Esophagus (tissue), 2 donors: ENCODE data around the gene PSMB9. TPM values are rescaled to one million over a fixed set of nuclear protein-coding genes. Genes with fewer than 3 reads are reported as not detected.

Experiments
- H3K27ac ChIP-seq, 2 donors: one replicate each; pipeline ENCODE4 v1.5.1; 2013; ENCODE audit warnings: low read depth in 2 of 2, mild to moderate bottlenecking in 2 of 2, inconsistent platforms in 1 of 2, low read length in 1 of 2, moderate library complexity in 1 of 2
- H3K27me3 ChIP-seq, 2 donors: one replicate each; pipeline ENCODE4 v1.6.1; 2013; ENCODE audit warnings: low read length in 2 of 2, control low read depth in 1 of 2, mild to moderate bottlenecking in 1 of 2; ENCODE audit not compliant: insufficient read depth in 2 of 2, control insufficient read depth in 1 of 2
- H3K36me3 ChIP-seq, 2 donors: one replicate each; pipeline ENCODE4 v1.6.1; 2013; ENCODE audit warnings: low read length in 1 of 2; ENCODE audit not compliant: control insufficient read depth in 2 of 2, insufficient read depth in 2 of 2
- H3K4me1 ChIP-seq, 2 donors: one replicate each; pipeline ENCODE4 v1.6.1; 2013; ENCODE audit warnings: low read length in 1 of 2; ENCODE audit not compliant: control insufficient read depth in 2 of 2, insufficient read depth in 2 of 2
- H3K4me3 ChIP-seq, 2 donors: one replicate each; pipeline ENCODE4 v1.5.1; 2013; ENCODE audit warnings: low read length in 2 of 2, mild to moderate bottlenecking in 2 of 2, low read depth in 1 of 2, moderate library complexity in 1 of 2
- H3K9me3 ChIP-seq, 2 donors: one replicate each; pipeline ENCODE4 v1.6.1; 2013; ENCODE audit warnings: mild to moderate bottlenecking in 2 of 2, low read depth in 1 of 2, low read length in 1 of 2, moderate library complexity in 1 of 2; ENCODE audit not compliant: control insufficient read depth in 2 of 2, insufficient read depth in 1 of 2
- WGBS, 2 donors: extraction: QIAGEN DNeasy Blood & Tissue Kit; methylation state at CpG; one replicate each; pipeline ENCODE4 v1.1.7; 2013; 5-methylcytosine and 5-hydroxymethylcytosine counted together
- polyA plus RNA-seq, 2 donors: library from polyadenylated mRNA; stranded (reverse); fragments of 200-250 nt; gene quantifications; one replicate each; pipeline ENCODE4 v1.2.3, GENCODE V29; 2013
- donor health status: healthy with polysubstance abuse.
- donor health status: Bipolar disorder and iron deficiency.

The PSMB9 gene
- polyA plus RNA-seq, 2 donors: 14.5 to 25.5 TPM

DNA sequence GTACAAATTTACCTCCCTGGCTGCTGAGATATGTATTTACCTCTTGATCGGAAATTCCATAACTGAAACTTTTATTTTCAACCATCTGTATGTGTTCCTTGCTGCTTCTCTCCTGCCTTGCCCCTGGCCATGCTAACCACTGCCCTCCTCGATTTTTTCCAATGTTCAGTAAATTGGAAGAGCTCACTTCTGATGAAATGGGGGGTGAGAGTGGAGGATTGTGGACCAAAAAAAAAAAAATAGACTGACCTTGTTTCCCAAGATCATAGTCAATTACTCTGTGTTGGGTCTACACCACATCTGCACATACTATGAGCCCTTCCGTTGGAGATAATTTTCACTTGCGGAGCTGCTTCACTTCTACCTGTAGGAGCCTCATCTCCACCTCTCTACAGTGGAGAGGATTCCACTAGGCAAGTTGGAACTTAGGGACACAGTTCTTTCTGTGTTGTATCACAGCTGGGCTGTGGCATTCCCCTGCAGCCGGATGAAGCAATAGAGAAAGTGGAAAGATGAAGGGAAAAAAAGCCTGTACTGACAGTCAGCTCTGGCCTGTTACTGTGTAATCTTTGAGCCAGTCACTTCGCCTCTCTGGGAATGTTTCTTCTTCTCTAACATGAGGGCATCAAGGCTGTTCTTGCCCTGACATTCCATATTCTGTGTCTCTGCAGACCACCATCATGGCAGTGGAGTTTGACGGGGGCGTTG lies 1.6 kb downstream of the PSMB9 start:
- Histone ChIP-seq H3K27ac (peak overlapping the region in 1 of 2 donors; percentile 9), H3K9me3 (no peaks in the 10 kb centered on the region), H3K36me3 (peaks cover 0 to 7% of the 10 kb centered on the region in 2 donors), H3K27me3 (no peaks in the 10 kb centered on the region), H3K4me1 (peaks cover 0 to 6% of the 10 kb centered on the region in 2 donors), H3K4me3 (no peak overlapping the region)
- 73 to 74% methylated on average over 8 of the region's 8 CpGs for WGBS, 2 donors

DNA sequence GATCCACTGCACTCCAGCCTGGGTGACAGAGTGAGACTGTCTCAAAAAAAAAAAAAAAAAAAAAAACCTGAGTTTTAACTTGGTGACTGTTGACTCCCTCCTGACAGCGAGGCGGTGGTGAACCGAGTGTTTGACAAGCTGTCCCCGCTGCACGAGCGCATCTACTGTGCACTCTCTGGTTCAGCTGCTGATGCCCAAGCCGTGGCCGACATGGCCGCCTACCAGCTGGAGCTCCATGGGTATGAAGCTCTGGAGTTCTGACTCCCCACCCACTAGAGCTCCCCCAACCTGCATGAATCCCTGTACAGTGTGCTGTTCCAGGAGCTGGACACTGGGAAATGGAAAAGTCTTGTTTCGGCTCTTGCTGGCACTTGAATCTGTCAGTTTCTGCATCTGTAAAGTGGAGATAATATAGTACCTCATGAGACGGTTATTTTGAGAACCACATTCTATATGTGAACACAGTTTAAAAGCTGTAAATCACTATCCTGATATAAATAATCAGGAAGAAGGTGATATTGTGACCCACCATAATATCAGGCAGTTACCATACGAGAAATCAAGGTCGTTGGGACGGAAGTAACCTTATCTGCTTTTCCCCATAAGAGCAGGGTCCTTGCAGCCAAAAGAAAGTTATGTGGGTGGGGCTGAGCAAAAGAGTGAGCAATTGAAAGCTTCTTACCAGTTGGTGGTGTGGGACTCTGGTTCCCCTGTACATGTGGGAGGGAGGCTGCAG lies 3.3 kb downstream of the PSMB9 start:
- WGBS, 2 donors: 80 to 86% methylated on average over 14 of the region's 14 CpGs
- Histone ChIP-seq H3K27ac (no peak overlapping the region), H3K27me3 (no peaks in the 10 kb centered on the region), H3K4me1 (peaks cover 0 to 1% of the 10 kb centered on the region in 2 donors), H3K4me3 (no peak overlapping the region), H3K9me3 (no peaks in the 10 kb centered on the region), H3K36me3 (peaks cover 0 to 3% of the 10 kb centered on the region in 2 donors)

DNA sequence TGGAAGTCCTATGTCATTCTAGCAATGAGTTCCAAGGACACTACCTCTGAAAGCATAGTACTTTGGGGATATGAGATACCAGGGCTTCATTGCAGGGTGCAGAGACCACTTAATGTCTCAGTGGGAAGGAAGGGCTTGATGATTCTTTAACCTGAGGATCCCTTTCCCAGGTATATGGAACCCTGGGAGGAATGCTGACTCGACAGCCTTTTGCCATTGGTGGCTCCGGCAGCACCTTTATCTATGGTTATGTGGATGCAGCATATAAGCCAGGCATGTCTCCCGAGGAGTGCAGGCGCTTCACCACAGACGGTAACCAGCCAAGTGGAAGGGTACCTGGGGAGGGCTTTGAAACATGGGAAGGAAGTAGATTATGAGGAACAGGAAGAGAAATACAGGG lies 4.2 kb downstream of the PSMB9 start:
- Histone ChIP-seq H3K36me3 (peaks cover 0 to 3% of the 10 kb centered on the region in 2 donors), H3K27me3 (no peaks in the 10 kb centered on the region), H3K4me3 (no peak overlapping the region), H3K27ac (no peak overlapping the region), H3K9me3 (no peaks in the 10 kb centered on the region), H3K4me1 (no peaks in the 10 kb centered on the region)
- 87 to 90% methylated on average over 5 of the region's 5 CpGs for WGBS, 2 donors

DNA sequence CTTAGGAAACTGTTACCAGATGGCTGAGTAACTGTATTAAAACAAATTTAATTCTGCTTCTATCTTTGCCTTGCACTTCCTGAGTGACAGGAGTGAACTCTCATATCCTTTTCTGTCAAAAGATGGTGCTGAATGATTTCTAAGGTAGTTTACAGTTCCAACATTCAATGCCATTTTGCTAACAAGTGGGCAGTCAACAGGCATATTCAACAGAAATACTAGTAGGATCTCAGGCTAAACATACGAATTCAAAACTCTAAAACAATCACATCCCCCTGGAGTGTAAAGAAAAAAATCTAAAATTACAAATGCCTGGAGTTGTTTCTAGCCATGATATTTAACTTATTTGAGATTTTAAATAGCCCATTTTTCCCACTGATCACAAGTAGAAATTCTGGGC lies 6.7 kb downstream of the PSMB9 start:
- Histone ChIP-seq H3K27me3 (no peaks in the 10 kb centered on the region), H3K27ac (no peak overlapping the region), H3K4me3 (no peak overlapping the region), H3K9me3 (no peaks in the 10 kb centered on the region), H3K36me3 (peaks cover 0 to 3% of the 10 kb centered on the region in 2 donors), H3K4me1 (no peaks in the 10 kb centered on the region)
- WGBS, 2 donors: 69 to 80% methylated on average over 1 of the region's 1 CpG

DNA sequence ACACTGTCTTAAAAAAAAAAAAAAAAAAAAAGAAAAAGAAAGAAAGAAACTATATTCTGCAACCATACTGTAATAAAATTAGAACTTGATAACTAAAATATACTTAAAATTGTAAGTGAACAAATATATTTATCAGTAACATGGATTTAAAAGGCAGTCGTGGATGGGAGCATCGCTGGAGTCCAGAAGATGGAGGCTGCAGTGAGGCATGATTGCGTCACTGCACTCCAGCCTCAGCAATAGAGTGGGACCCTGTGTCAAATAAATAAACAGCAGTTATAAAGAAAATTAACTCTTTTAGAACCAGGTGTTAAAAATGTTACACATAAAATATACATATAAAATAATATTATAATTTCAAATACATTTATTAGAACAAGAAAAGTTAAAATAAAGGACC lies 8.7 kb downstream of the PSMB9 start:
- Histone ChIP-seq H3K27ac (no peak overlapping the region), H3K4me3 (no peak overlapping the region), H3K9me3 (no peaks in the 10 kb centered on the region), H3K36me3 (peaks cover 0 to 3% of the 10 kb centered on the region in 2 donors), H3K27me3 (no peaks in the 10 kb centered on the region), H3K4me1 (no peaks in the 10 kb centered on the region)
- 76 to 85% methylated on average over 3 of the region's 3 CpGs for WGBS, 2 donors

DNA sequence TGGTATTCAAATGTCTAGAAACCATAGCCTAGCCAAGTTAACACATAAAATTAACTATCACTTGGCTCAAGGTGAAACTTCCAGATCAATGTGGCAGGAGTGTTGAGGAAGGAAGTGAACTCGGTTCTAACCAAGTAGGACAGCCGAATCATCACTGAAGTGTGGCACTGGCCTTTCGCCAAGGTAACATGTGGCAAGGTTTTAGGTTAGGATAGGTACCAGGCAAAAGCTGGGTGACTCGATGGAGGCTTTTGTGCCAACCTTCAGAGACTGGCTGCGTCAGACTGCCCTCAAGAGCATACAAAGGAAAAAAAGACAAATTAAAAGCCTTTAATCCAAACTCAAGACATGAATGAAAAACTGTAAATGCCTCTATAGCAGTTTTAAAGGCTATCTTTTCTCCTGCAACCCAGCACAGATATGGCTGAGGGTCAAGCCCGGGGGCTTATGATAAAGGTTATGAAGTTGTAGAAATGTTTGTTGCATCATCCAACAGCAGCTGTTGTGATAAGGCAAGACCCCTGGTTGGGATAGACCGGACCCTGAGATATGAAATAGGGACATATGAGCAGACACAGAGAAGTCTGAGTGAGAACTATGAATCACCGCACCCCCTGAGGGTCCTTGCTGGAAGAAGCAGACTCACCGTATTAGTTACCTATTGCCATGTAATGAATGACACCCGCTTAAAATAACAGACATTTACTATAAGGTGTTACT lies 11.9 kb downstream of the PSMB9 start:
- H3K4me3 ChIP-seq: no peak overlapping the region
- no peaks in the 10 kb centered on the region for H3K36me3 ChIP-seq
- H3K4me1 ChIP-seq: no peaks in the 10 kb centered on the region
- H3K27ac ChIP-seq: no peak overlapping the region
- H3K9me3 ChIP-seq: no peaks in the 10 kb centered on the region
- no peaks in the 10 kb centered on the region for H3K27me3 ChIP-seq
- 67% methylated on average over 10 of the region's 10 CpGs for WGBS, 2 donors

DNA sequence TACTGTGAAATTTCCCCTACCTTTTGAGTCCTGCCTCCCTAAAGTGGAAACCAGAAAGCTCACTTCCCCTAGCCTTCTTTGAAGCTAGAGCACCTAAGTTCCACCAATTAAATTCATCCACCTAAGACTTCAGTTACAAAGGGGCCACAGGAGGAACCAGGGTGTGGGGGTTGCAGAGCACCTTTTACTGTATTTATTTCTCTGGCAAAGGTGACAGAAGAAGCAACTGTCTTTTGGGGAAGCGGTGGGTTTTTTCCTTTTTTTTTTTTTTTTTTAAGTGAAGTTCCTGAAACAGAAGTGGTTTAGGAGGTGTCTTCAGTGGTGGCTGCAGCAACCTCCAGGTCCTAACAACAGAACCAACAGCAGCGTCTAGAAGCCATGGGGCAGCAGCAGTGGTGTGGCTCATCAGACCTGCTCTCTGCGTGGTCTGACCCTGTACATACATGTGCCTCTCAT lies 13.1 kb downstream of the PSMB9 start:
- WGBS, 2 donors: 66 to 73% methylated on average over 3 of the region's 3 CpGs
- H3K27me3 ChIP-seq: no peaks in the 10 kb centered on the region
- no peak overlapping the region for H3K27ac ChIP-seq
- no peaks in the 10 kb centered on the region for H3K4me1 ChIP-seq
- H3K36me3 ChIP-seq: no peaks in the 10 kb centered on the region
- H3K9me3 ChIP-seq: no peaks in the 10 kb centered on the region
- H3K4me3 ChIP-seq: no peak overlapping the region

DNA sequence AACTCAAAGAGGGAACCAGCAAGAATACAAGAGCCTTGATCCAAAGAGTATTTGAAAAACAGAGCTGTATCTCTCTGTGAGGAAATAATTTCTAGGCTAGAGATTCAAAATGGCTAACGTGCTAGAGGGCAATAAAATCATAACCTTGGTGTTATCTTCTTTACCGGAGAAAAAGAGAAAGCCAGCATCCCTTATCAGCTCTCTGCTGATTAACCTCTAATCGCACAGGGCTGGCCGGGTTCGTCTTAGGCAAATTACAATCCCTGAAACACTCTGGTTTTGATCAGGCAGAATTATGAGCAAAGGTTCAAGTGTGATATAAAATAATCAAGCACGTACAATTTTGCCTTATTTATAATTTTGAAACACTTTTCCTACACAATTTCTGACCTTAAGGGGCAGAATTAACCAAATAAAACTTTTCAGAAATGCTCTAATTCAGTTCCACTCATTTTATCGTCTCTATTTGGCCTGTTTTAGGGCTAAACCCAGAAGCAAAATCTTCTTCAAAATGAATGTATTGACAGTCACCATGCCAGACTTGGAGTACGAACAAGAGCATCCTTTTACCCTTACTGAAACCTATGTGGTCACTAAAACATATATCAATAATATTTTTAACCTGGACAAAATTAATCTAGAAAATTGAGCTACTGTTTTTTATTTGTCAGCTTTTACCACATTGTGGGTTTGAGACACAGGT lies 13.7 kb downstream of the PSMB9 start:
- Histone ChIP-seq H3K4me3 (no peak overlapping the region), H3K4me1 (no peaks in the 10 kb centered on the region), H3K36me3 (no peaks in the 10 kb centered on the region), H3K27me3 (no peaks in the 10 kb centered on the region), H3K9me3 (no peaks in the 10 kb centered on the region), H3K27ac (no peak overlapping the region)
- WGBS, 2 donors: 45 to 56% methylated on average over 8 of the region's 8 CpGs

DNA sequence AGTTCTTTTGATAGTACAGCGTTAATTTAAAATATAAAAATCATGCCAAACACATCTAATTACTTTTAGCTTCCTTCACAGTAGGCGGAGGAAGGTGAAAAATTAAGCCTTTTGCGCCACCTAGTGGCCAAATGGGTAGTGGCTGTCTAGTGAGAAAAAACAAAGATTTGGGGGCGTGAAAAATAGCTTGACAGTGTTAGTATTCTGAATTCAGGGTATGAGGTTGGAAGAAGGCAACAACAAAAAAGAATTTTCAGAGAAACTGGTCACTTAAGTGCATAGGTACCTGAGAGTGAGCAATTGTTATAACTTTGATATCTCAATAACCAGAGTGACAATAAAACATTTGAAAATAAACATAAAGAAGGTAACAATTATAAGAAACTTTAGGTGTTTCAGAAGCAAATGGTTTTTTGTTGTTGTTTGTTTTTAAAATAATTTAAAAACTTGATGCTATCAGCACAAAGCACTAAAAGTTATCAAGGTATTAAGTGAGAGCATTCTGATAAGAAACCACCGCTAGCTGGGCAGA lies 14.3 kb downstream of the PSMB9 start:
- H3K9me3 ChIP-seq: no peaks in the 10 kb centered on the region
- H3K27ac ChIP-seq: no peak overlapping the region
- no peaks in the 10 kb centered on the region for H3K27me3 ChIP-seq
- WGBS, 2 donors: 14% methylated on average over 5 of the region's 5 CpGs
- no peaks in the 10 kb centered on the region for H3K4me1 ChIP-seq
- no peak overlapping the region for H3K4me3 ChIP-seq
- H3K36me3 ChIP-seq: no peaks in the 10 kb centered on the region
